HUES6 (cell line): ENCODE results near the gene UBL4B.
A peak's percentile ranks its signal among the peaks of the same experiment; 100 is the strongest.

ENCODE experiments used
- H3K27ac ChIP-seq: 2 replicates; pipeline ENCODE4 v1.7.0; 2013; ENCODE audit warnings: low read depth, mild to moderate bottlenecking, low read length, inconsistent platforms
- H3K27me3 ChIP-seq: 2 replicates; pipeline ENCODE4 v1.6.1; 2013; ENCODE audit warnings: low read length; ENCODE audit not compliant: control insufficient read depth, insufficient read depth
- H3K36me3 ChIP-seq: 2 replicates; pipeline ENCODE4 v1.6.1; 2013; ENCODE audit warnings: low read length; ENCODE audit not compliant: control insufficient read depth, insufficient read depth
- H3K4me1 ChIP-seq: 2 replicates; pipeline ENCODE4 v1.6.1; 2013; ENCODE audit warnings: low read length; ENCODE audit not compliant: control insufficient read depth, insufficient read depth
- H3K4me3 ChIP-seq: 2 replicates; pipeline ENCODE4 v1.5.1; 2013; ENCODE audit warnings: low read depth, low read length
- H3K9ac ChIP-seq: one replicate; pipeline ENCODE4 v1.6.1; 2013; ENCODE audit warnings: mild to moderate bottlenecking, low read length
- H3K9me3 ChIP-seq: 2 replicates; pipeline ENCODE4 v1.6.1; 2013; ENCODE audit warnings: low read depth, low read length; ENCODE audit not compliant: control insufficient read depth, insufficient read depth

Gene UBL4B

GRCh38 chr1:110135666-110136065 is 23.4 kb downstream of the UBL4B start:
- Histone ChIP-seq H3K4me1 (peaks cover 9% of the 10 kb centered on the region; the same call in 1 of the 2 replicates), H3K9me3 (no peaks in the 10 kb centered on the region), H3K36me3 (no peaks in the 10 kb centered on the region), H3K9ac (no peak overlapping the region), H3K4me3 (no peak overlapping the region), H3K27ac (no peak overlapping the region), H3K27me3 (peaks cover 33% of the 10 kb centered on the region)

- Histone ChIP-seq H3K4me1 (peaks cover 9% of the 10 kb centered on the region; the same call in 1 of the 2 replicates), H3K4me3 (0 out of 2 replicates have a peak overlapping the region, but pooled peaks have one; percentile 11), H3K27ac (no peak overlapping the region), H3K9me3 (no peaks in the 10 kb centered on the region), H3K36me3 (no peaks in the 10 kb centered on the region), H3K27me3 (peaks cover 34% of the 10 kb centered on the region), H3K9ac (no peak overlapping the region)
Observed at GRCh38 chr1:110136911-110137310, 24.7 kb downstream of the UBL4B start.

GRCh38 chr1:110138956-110139355 is 26.7 kb downstream of the UBL4B start:
- H3K27me3 ChIP-seq = peaks cover 54% of the 10 kb centered on the region
- H3K4me3 ChIP-seq = no peak overlapping the region
- peaks cover 9% of the 10 kb centered on the region; the same call in 1 of the 2 replicates for H3K4me1 ChIP-seq
- no peak overlapping the region for H3K27ac ChIP-seq
- no peaks in the 10 kb centered on the region for H3K9me3 ChIP-seq
- H3K36me3 ChIP-seq = no peaks in the 10 kb centered on the region
- H3K9ac ChIP-seq = no peak overlapping the region

- Histone ChIP-seq H3K4me1 (no peaks in the 10 kb centered on the region), H3K9ac (no peak overlapping the region), H3K27me3 (peaks cover 82% of the 10 kb centered on the region), H3K9me3 (no peaks in the 10 kb centered on the region), H3K27ac (no peak overlapping the region), H3K36me3 (no peaks in the 10 kb centered on the region), H3K4me3 (no peak overlapping the region)
Observed at GRCh38 chr1:110144366-110144765, 32.1 kb downstream of the UBL4B start.

DNA sequence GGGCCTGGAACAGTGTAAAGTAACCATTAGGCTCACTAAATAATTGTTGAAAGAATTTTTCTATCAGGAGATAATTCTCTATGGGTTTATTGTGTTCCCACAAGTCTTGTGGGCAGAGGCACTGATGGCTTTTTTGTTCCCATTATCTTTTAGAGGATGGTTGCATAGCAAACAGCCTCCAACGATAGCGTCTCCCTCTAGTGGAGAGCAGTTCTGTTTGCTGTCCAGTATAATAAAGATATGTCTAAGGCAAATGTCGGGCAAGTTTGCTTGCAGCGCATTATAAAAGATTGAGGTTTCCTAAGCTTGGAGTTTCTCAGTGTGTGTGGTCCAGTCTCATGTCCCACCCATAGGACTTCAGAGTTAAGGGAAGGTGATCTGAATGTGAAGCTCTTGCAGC is 36.7 kb downstream of the UBL4B start:
- no peak overlapping the region for H3K27ac ChIP-seq
- H3K27me3 ChIP-seq = peaks cover 100% of the 10 kb centered on the region
- H3K9me3 ChIP-seq = no peaks in the 10 kb centered on the region

DNA sequence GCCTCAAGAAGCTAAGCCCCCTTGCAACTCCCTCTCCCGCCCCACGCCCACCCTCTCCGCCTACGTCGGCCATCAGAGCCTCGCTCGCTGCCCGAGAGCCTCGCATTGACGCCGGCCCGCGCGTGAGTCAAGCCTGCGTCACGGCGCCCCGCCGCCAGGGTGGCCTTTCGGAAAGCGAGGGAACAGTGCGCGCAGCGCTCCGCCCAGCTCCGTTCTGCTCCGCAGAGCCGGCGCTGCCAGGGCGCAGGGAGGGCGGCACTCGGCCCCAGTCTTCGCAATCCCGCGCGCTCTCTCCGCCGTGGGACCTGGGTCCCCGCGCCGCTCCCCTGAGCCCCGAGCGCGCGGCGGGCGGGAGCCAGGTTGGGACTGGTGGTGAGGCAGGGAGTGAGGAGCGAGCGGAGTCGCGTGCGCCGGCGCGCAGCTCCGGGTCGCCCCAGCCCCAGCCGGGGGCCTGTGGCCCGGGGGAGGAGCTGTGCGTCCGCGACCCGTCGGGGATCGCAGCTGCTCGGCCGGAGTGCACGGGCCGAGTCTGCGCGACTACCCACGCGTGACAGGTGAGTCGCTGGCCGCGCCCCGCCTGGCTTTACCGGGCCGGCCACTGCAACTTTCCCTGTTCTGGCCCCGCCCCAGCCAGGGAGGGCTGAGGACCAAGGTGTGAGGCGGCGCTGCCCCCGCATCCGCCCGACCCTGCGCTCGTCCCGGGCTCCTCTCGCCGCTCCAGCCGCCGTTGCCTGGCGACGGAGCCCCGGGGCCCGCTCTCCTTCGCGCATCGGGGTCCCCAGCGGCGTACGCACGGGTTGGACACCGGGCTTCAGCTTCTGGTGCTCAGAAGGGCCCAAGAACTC is 38.3 kb downstream of the UBL4B start, which contains the start of gene SLC6A17:
TSS of gene SLC6A17 (plus strand) at position 165 of the 845 bp plus-strand sequence. CDS start 16,436 bp downstream, outside the sequence.
- Histone ChIP-seq H3K9me3 (no peaks in the 10 kb centered on the region), H3K36me3 (no peaks in the 10 kb centered on the region), H3K4me1 (no peaks in the 10 kb centered on the region; the same call in 1 of the 2 replicates), H3K9ac (no peak within 1 kb of the TSS), H3K27ac (no peak within 1 kb of the TSS), H3K27me3 (peaks cover 100% of the 10 kb centered on the region), H3K4me3 (peak within 1 kb of the TSS; percentile 69)

More for the DNA sequence above, 36.7 kb downstream of the UBL4B start:
- H3K4me3 ChIP-seq = no peak overlapping the region
- H3K4me1 ChIP-seq = no peaks in the 10 kb centered on the region; the same call in 1 of the 2 replicates
- H3K9ac ChIP-seq = no peak overlapping the region
- no peaks in the 10 kb centered on the region for H3K36me3 ChIP-seq

DNA sequence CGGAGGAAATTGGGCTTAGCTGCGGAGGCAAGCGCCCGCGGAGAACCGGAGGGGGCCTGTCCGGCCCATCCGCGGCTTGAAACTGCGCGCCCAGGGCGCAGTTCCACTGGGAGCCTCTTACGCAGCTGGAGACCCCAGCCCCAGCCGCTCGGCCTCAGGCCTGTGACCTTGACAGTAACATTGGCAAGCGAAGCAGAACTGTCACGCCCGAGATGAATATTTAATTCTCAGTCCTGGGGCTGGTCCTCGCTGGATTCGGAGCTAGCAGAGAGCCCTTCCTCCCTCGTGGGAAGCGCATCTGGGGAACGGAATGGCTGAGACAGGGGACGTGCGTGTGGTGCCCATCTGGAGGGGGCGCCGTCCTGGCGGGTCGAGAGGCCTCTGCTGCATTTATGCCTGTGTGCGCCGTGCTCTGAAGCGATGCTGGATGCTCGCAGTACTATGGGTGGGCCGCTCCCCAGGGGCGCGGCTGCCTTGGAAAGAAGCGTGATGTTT is 39.0 kb downstream of the UBL4B start:
- peak overlapping the region; percentile 69 for H3K4me3 ChIP-seq
- no peaks in the 10 kb centered on the region for H3K9me3 ChIP-seq
- peaks cover 100% of the 10 kb centered on the region for H3K27me3 ChIP-seq
- no peaks in the 10 kb centered on the region; the same call in 1 of the 2 replicates for H3K4me1 ChIP-seq
- H3K27ac ChIP-seq = no peak overlapping the region
- no peak overlapping the region for H3K9ac ChIP-seq
- no peaks in the 10 kb centered on the region for H3K36me3 ChIP-seq

- no peaks in the 10 kb centered on the region; the same call in 1 of the 2 replicates for H3K4me1 ChIP-seq
- H3K27ac ChIP-seq = no peak overlapping the region
- H3K9me3 ChIP-seq = no peaks in the 10 kb centered on the region
- H3K4me3 ChIP-seq = no peak overlapping the region
- no peaks in the 10 kb centered on the region for H3K36me3 ChIP-seq
- H3K27me3 ChIP-seq = peaks cover 95% of the 10 kb centered on the region
- H3K9ac ChIP-seq = no peak overlapping the region
Observed at GRCh38 chr1:110152133-110152785, 40.0 kb downstream of the UBL4B start.

GRCh38 chr1:110153407-110153950 is 41.2 kb downstream of the UBL4B start:
- Histone ChIP-seq H3K4me3 (no peak overlapping the region), H3K27ac (no peak overlapping the region), H3K27me3 (peaks cover 85% of the 10 kb centered on the region), H3K9ac (no peak overlapping the region), H3K36me3 (no peaks in the 10 kb centered on the region), H3K4me1 (no peaks in the 10 kb centered on the region; the same call in 1 of the 2 replicates), H3K9me3 (no peaks in the 10 kb centered on the region)

- H3K36me3 ChIP-seq = no peaks in the 10 kb centered on the region
- H3K4me3 ChIP-seq = no peak overlapping the region
- no peaks in the 10 kb centered on the region for H3K4me1 ChIP-seq
- no peak overlapping the region for H3K9ac ChIP-seq
- peaks cover 64% of the 10 kb centered on the region for H3K27me3 ChIP-seq
- H3K9me3 ChIP-seq = no peaks in the 10 kb centered on the region
- no peak overlapping the region for H3K27ac ChIP-seq
Observed at GRCh38 chr1:110155878-110156522, 43.8 kb downstream of the UBL4B start.
